Spleen (tissue), 7 donors: Measurements from ENCODE around the gene SLC1A2.

ENCODE experiments used
- POLR2A ChIP-seq, 3 donors: fragments of 450-650 bp; IDR thresholded peaks; one replicate each; pipeline ENCODE4 v1.5.1; 2017; ENCODE audit warnings: antibody characterized with exemption in 3 of 3, mild to moderate bottlenecking in 1 of 3
- TF ChIP-seq, protein P1 (sequence below), 11 experiments: fragments of 200-600 bp in 7 of 11; fragments of 450-650 bp in 4 of 11; sonication (generic) in 4 of 11; IDR thresholded peaks in 8 of 11; conservative IDR thresholded peaks in 3 of 11; 1 replicate in 7 of 11; 2 replicates in 4 of 11; pipeline versions ENCODE4 v1.4.0 to v1.8.0; 2016 to 2021; ENCODE audit warnings: antibody characterized with exemption in 11 of 11, inconsistent platforms in 4 of 11, mild to moderate bottlenecking in 1 of 11
- donor health status: DM: no; HTN: no; CAD: no; lungs with moderate emphysema.
- donor health status: DM: no; HTN: no; CAD: no.
- donor health status: DM: no; HTN: no; CAD: no.

- TF ChIP-seq, protein P1, sequence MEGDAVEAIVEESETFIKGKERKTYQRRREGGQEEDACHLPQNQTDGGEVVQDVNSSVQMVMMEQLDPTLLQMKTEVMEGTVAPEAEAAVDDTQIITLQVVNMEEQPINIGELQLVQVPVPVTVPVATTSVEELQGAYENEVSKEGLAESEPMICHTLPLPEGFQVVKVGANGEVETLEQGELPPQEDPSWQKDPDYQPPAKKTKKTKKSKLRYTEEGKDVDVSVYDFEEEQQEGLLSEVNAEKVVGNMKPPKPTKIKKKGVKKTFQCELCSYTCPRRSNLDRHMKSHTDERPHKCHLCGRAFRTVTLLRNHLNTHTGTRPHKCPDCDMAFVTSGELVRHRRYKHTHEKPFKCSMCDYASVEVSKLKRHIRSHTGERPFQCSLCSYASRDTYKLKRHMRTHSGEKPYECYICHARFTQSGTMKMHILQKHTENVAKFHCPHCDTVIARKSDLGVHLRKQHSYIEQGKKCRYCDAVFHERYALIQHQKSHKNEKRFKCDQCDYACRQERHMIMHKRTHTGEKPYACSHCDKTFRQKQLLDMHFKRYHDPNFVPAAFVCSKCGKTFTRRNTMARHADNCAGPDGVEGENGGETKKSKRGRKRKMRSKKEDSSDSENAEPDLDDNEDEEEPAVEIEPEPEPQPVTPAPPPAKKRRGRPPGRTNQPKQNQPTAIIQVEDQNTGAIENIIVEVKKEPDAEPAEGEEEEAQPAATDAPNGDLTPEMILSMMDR (IDR thresholded peaks at IDR 0.05 in 8 of 11, conservative IDR thresholded peaks at IDR 0.05 in 3 of 11): no peak
- no peak for TF ChIP-seq POLR2A (IDR thresholded peaks at IDR 0.05)
Observed at GRCh38 chr11:35324981-35325380, 94.4 kb downstream of the SLC1A2 start.
